AML-193 (cell line): ENCODE results near the gene FBXO11.
"Not testable (repeated sequence)": the region's sequence is repeated elsewhere in the genome, so short reads cannot be mapped to it uniquely, and the experiment has no call there.

Source experiments
- DNase-seq, 2 experiments: peaks; one replicate each; lab custom pipeline; 2025; lab: John Stamatoyannopoulos, UW

FBXO11 gene

DNA sequence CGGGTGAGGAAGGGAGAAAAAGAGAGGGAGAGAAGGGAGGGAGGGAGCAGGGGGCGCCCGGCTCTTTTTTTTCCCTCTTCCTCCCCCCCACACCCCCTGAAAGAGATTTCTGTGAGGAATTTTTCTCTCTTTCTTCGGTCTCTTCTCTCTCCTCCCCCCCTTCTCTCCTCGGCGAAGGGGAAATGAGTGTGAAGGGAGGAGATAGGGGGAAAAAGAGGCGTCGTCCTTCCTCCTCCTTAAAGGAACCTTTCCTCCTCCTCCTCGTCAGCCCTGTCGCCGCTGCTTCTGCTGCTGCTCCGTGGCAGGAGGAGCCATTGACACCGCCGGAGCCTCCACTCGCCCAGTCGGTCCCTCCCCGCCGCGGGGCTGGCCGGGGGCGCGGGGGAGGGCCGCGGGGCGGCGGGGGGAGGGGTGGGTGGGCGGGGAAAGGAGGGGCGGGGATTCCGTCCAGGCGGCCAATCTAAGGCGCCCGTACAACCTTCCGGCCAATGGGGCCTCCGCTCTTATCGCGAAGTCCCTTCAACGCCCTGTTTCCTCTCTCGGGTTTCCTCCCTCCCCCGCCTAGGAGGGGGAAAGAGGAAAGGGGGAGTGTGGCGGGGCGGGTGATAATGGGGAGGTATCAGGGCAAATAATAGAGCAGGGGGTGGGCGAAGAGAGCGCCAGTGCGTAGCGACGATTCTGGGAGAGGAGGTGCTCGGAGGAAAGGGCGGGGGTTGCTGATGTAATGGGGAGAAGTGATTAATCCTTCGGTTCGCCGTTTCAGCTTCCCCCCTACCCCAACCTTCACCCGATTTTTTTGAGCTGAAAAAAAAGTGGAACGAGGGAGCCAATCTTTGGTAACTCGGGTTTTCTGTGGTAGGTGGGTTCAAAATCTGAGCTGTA, at the start of gene FBXO11:
FBXO11 (minus strand) TSS at position 342 of the 882 bp plus-strand sequence. CDS start 778 bp downstream, outside the sequence.
- peak; percentile 92 to 95 for DNase-seq

DNA sequence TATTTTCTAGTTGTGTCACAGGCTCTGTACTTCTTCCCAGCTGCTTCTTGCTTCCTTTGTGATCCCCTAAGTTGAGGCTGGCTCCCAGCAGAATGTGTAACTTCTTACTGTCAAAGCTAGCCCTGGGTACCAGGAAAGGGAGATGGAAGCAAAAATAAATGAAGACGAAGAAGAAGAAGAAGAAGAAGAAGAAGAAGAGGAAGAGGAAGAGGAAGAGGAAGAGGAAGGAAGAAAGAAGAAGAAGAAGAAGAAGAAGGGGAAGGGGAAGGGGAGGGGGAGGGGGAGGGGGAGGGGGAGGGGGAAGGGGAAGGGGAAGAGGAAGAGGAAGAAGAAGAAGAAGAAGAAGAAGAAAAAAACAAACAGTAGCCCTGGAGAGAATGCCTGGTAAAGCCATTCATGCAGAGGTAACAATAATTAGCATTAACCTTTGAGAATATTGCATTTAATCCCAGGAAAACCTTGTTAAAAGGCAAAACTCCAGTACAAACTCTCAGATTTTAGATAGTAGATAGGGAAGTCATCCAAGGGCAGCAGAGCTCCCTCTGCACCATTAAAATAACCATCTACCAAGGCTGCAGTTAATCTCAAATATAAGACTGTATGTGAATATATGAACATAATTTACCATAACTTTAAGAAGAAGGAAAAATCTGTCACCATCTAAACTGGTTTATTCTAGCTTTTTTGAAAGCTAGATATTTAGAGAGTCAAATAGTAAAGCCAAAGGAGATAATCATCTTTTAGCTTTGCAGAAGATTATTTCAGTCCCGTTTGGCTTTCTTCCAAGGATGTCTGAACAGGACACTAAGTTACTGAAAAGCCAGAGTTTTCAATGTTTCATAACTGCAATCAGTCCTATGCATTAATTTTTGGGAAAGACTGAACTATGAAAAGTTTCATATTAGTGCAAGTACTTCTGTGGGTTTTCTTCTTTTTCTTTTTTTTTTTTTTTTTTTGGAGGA, 44.3 kb upstream of the FBXO11 start:
- no peak for DNase-seq

DNA sequence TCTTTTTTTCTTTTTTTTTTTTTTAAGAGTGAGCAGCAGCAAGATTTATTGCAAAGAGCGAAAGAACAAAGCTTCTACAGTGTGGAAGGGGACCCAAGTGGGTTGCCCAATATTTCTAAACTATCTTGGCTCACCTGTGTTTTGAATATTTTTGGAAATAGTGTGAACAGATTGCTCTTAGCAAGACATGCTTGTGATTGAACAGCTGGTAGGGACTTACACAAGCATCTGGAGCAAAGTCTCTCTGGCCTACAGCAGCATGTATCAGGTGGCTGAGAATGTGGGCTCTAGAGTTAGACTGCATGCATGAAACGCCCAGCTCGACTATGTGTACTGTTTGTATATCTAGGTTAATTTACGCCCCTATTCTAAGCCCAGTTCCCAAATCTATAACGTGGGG, 40.3 kb upstream of the FBXO11 start:
- DNase-seq = no peak

DNA sequence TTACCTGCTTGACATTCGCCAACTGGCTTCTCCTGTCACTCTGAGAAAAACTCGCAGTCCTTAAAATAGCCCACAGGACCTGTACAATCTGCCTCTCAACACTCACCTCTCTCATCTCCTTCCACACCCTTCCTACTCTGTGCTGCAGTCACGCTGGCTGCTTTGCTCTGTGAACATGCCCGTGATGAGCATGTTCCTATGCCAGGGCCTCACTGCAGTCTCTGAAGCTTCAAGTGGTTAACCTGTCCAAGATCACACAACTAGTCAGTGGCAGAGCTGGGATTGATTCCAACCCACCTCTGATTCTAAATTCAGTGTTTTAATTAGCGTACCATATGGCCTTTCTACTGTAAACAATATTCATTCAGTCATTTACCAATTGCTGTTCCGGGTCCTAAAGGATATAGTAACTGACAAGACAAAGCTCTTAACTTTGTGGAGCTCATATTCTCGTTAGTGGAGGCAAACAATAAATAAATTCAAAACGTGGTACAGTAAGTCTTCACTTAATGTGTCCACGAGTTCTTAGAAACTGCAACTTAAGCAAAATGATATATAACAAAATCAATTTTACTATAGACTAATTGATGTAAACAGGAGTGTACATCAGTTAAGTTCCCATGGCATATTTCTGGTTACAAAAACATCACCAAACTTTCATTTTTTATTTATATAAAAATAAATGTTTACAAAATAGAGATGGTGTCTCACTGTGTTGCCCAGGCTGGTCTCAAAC, 38.9 kb upstream of the FBXO11 start:
- DNase-seq = no peak

DNA sequence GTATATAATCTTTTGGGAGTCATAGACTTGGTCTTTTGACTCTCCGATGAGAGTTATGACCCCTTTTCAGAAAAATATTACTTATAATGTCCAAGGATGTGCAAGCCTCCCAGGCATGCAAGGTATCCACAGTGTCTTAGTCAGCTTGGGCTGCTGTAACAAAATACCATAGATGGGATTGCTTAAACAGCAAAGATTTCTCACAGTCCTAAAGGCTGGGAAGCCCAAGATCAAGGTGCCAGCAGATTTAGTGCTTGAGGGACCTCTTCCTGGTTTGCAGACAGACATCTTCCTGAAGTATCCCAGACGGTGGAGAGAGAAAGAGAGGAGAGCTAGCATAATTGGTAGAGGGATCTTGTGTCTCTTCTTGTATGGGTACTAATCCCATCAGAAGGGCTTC, 35.6 kb upstream of the FBXO11 start:
- no peak for DNase-seq

DNA sequence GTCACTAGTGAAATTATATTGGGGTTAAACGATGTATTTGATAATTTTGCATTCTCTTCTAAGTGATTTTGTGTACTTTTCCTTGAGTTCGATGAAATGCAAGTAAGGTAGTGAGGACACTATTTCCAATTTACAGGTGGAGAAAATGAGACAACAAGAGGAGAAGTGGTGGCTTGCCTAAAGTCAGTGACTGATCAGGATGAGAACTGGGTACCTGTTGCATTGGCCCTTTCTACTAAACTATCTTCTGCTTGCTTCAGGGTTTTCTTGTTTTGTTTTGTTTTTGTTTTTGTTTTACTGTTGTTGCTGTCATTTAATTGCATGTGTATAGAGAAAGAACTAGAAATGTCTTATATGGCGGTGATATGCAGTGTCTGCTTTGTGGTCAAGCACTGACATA, 31.4 kb upstream of the FBXO11 start:
- DNase-seq = no peak

DNA sequence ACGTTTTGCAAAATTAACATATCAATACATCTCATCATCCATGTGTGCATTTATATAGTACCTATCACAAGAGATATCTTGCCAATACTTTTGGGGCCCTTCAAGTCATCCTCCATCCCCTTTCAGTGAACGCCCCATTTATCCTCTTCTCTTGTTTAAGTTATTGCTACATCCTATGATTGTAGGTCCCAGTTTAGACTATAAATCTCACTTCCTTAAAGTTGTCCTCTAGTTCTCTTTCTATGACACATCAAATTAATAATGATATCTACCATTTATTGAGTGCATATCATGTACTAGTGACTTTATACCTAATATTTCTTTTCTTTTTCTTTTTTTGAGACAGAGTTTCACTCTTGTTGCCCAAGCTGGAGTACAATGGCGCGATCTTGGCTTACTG, 28.8 kb upstream of the FBXO11 start:
- no peak for DNase-seq

DNA sequence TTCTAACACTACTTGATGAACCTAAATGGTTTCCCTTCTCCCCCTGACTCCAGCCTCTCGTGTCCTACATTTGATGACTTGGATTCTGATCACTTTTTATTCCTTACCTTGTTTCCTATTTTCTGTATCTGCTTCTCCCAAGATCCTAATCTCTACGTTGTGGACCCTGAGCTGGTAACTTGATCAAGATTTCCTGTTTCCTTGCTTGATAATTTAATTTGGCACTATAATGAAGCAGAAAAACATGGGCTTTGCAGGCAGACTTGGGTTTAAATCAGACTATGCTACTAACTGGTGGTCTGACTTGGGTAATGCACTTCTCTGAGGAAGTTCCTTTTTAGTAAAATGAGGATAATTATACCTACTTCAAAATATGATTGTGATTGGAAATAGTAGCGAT, 11.7 kb upstream of the FBXO11 start:
- DNase-seq = no peak

DNA sequence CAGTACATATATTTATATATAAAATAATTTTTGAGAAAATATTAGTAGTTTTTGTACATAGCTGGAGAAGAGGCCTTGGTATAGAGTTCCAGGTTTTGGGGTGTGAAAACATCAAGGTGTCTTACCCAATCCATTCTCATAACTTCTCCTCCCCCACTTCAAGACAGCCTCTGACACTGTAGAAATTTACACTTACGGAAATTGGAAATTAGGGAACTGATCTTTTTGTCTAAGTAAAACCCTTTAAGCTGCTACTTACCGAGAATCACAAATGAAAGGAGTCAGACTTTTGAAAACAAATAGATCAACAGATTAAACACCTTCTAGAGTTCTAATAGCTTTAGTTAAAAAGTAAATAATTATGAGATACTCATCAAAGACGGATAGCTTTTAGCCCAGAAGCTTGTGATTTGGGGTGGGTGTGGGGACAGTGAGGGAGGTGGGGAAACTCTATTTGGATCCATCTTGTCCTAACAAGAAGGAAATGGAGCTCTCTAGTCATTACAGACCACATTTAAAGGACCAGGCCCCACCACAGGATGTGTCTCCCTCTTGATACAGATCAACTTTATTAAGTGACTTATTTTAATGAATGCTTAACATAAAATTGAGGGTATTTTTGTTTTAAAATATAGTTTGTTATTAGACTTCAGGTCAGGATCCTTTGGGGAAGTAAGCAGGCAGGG, 11.1 kb upstream of the FBXO11 start:
- DNase-seq = no peak

DNA sequence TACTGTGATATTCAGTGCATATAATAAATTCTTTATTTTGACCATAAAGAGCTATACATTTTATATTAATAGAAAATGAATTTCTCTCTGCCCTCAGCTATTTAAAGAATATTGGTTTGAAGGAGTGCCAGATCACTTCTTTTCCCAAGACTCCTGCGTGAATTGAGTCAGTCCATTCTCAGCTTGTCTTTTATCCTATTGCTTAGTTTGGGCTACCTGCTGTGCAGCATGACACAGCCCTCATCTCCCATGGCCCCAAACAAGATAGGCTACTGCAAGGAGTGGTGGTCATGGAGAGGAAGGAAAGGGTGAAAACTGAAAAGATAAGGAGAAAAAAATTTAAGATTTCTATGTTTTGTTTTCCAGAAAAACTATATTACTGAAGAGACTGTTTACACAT, 10.1 kb upstream of the FBXO11 start:
- no peak for DNase-seq

DNA sequence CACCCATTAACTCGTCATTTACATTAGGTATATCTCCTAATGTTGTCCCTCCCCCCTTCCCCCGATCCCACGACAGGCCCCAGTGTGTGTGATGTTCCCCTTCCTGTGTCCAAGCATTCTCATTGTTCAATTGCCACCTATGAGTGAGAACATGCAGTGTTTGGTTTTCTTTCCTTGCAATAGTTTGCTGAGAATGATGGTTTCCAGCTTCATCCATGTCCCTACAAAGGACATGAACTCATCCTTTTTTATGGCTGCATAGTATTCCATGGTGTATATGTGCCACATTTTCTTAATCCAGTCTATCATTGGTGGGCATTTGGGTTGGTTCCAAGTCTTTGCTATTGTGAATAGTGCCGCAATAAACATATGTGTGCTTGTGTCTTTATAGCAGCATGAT, 4.4 kb upstream of the FBXO11 start:
- DNase-seq = not testable (repeated sequence)

DNA sequence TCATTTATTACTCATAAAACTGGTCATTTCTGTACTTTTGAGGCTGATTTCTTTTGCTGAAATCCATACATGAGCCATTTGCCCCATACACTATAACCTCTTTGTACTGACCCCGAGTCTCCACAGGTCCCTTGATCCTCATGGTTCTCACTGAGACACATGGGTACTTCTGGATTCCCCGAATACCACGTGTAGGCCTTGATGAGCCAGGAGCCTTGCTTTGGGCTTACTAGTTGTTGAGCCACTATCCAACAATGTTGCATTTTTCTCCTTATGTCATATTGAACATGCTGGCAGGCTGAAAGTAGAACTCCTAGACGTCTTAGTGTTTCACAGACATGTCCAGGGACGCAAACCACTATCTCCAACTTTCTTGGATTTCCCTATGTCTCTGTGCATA, 2.4 kb upstream of the FBXO11 start:
- no peak for DNase-seq

DNA sequence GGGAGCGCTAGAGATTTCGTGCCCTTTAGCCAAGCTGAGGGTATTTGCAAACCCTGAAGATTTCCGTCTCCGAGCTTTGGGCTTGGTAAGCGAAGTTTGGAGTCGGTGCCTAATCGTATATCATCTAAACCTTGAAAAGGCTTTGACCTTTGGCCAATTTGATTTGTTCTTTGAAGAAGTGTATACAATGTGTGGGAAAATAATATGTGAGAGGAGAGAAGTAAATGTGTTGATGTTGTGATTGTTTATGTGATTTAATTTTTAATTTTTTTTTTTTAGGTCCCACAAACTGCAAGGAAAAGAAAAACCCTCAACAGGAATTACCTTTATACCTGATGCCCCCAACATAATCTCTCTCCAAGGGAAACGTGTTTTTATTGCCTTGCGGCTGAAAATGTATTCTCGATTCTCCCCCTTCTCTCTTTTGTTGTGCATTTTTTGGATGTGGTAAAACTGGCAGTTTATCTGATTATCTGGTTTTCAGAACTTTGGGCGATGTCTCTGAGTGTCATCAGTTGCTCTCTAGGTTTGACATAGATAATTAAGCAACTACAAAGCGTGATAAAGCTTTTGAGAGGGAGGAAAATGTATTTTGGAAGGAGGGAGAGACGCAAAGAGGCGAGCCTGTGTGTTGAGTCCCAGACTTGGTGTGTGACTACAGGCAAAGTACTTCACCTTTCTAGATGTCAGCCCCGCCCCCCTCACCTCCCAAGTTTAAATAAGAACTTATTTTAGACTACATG, 912 bp upstream of the FBXO11 start:
- no peak for DNase-seq

DNA sequence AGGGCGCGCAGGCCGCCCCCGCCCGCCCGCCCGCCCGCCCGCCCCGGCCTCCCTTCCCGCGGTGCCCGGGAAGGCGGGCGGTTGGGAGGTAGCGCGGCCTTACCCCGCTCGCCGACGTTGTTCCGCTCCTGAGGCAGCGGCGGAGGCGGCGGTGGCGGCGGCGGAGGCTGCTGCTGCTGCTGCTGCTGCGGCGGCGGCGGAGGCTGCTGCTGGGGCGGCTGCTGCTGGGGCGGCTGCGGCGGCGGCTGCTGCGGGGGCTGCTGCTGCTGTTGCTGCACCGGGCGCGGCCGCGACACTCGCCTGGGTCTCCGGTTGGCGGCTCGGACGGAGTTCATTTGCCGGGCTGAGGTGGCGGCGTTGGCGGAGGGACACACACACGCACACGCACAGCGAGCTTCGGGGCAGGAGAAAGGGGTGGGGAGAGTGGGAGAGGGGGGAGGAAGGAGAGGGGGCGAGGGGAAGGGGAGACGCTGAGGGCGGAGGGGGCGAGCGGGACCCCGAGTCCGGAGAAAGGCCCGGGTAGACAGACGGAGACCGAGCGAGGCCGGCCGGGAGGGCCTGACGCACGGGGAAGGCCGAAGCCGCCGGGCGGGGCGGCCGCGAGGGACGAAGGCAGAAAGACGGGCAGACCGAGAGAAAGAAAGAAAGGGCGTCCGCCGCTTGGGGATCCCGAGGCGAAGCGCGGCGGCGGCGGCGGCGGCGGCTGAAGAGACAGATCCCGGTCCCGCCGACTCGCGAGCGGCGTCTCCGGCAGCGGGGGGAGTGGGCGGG, 727 bp downstream of the FBXO11 start:
- peak; percentile 29 to 40 for DNase-seq

DNA sequence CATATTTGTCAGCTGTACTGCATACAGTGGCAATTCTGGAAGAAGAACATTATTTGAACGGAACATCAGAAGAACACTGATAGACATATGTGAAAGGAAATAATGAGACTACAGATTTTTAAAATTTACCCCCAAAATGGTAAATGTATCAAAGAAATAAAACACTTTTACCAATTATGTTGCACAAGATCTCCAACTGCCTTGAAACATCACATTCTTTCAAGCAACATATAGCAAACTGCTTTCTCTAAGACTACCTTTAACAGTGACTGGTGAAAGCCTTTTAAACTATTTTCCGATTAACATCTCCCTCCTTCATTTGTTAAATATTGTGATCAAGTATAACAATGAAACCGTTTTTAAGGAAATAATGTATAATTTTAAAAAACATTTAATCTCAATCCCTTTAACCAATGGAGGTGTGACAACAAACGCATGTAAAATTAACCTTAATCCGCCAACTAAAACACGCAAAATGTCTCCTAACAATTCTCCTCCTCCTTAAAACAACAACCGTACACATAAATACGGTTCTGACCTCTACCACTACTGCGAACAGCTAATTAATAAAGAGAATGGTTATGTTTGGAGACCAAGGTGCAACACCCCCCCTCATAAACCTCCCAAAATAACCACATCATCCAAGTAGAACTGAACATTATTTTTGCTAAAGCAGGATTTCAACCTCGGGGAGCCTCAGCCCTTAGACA, 2.4 kb downstream of the FBXO11 start:
- no peak for DNase-seq

DNA sequence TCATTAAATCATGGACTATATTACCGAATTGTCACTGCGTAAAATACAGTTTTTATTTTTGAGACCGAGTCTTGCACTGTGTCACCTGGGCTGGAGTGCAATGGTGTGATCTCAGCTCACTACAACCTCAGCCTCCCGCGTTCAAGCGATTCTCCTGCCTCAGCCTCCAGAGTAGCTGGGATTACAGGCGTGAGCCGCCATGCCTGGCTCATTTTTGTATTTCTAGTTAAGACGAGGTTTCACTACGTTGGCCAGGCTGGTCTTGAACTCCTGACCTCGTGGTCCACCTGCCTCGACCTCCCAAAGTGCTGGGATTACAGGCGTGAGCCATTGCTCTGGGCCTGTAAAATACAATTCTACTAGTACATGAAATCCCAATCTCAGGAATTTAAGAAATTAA, 4.4 kb downstream of the FBXO11 start:
- not testable (repeated sequence) for DNase-seq

DNA sequence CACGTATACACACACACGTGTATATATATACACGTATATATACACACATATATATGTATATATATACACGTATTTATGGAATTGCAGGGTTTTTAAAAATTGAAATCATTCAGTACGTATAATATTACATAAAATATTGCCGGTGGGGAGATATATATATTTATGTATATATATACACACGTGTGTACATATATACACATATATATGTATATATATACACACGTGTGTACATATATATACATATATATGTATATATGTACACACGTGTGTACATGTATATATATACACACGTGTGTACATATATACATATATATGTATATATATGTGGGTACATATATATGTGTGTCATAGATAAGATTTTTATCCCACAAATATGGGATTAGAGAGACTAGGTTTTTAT, 5.4 kb downstream of the FBXO11 start:
- DNase-seq = no peak

DNA sequence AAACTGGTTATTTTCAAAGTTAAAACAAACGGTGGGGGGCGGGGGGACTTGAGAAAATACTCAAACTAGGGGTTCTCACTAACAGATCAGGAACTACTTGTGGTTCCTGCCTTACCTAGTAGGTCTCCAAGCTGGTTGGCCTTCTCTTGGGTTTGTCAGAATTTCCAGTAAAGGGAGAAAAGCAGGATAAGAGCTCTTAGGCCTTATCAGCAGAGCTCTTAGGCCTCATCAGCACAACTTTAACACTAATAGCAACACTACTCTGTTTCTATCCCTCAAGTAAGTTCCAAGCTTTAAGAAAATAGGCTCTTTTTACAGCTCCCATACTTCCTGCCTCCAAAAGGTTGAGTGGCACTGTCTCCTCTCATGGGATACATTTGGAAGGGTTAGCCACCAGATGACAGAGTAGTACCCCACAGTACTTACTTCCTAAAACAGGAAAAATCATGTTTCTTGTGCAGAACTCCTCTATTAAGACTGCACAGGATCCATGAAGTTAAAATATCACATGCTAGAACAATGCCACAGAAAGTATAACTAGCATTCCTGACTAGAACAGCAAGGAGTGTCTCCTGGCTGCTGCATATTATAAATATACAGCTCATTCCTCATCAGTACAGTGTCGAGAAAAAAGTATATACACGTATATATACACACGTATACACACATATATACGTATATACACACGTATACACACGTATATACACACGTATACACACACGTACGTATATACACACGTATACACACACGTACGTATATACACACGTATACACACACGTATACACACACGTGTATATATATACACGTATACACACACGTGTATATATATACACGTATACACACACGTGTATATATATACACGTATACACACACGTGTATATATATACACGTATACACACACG, 6.1 kb downstream of the FBXO11 start:
- no peak for DNase-seq
